ENCODE results near the gene FFAR1.

- TF ChIP-seq CTCF (IDR thresholded peaks at IDR 0.05), result no peak
- no peak for TF ChIP-seq POLR2A (IDR thresholded peaks at IDR 0.05)
Measured at GRCh38 chr19:35308910-35309309, 38.8 kb upstream of the FFAR1 start.
